RWPE1 (cell line): ENCODE measurements around the gene COL25A1.
A peak's percentile ranks its signal among the peaks of the same experiment; 100 is the strongest.
"Not testable (repeated sequence)": the region's sequence is repeated elsewhere in the genome, so short reads cannot be mapped to it uniquely, and the experiment has no call there.

Experiments used
- CTCF ChIA-PET: fragments of 350-600 bp; sonication (Branson Sonifier 250); formaldehyde crosslinking; extraction: SDS; loops from one replicate; lab custom pipeline; 2021; lab: Yijun Ruan, JAX
- POLR2A ChIA-PET: fragments of 400-600 bp; formaldehyde crosslinking; extraction: SDS; loops from one replicate; lab custom pipeline; 2020; ENCODE audit warnings: antibody characterized with exemption; ENCODE audit not compliant: low non-redundant PET; lab: Yijun Ruan, JAX
- DNase-seq: peaks from one replicate; pipeline ENCODE4 v3.0.0; 2012; ENCODE audit warnings: low spot score
- H3K27ac ChIP-seq: fragments of 450-650 bp; 2 replicates; pipeline ENCODE4 v1.5.1; 2017
- CTCF ChIP-seq: fragments of 450-650 bp; conservative IDR thresholded peaks from 2 replicates; pipeline ENCODE4 v1.5.1; 2017; ENCODE audit warnings: low read depth, mild to moderate bottlenecking

COL25A1 gene

GRCh38 chr4:108881190-108881589 lies 421.3 kb downstream of the COL25A1 start:
- DNase-seq = peak; percentile 6
- CTCF ChIA-PET = no interaction called here
- POLR2A ChIA-PET = no interaction called here
- TF ChIP-seq CTCF = no peak
- H3K27ac ChIP-seq = no peak overlapping the region

DNA sequence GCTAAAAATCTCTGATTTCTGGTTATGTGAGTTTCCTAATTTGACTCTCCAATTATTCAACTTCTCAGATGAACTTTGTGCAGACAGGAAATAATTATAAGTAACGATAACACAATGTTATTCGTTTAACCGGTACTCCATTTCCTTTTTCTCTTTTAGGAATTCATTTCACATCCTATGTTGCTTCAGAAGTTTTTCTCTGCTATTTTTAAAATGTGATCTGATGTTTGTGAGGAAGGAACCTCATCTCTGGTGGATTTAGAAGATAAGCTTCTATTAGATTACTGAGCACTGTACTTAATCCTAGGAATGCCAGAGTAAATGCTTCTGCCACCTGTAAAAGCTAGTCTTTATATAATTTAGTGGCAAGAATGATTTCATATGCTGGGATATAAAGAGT lies 423.7 kb downstream of the COL25A1 start:
- no peak overlapping the region for H3K27ac ChIP-seq
- ChIA-PET CTCF (no interaction called here), POLR2A (no interaction called here)
- no peak for TF ChIP-seq CTCF
- no peak for DNase-seq

GRCh38 chr4:108877821-108878220 lies 424.6 kb downstream of the COL25A1 start:
- DNase-seq = peak; percentile 3
- no peak overlapping the region for H3K27ac ChIP-seq
- no peak for TF ChIP-seq CTCF
- CTCF ChIA-PET = no interaction called here
- POLR2A ChIA-PET = no interaction called here

DNA sequence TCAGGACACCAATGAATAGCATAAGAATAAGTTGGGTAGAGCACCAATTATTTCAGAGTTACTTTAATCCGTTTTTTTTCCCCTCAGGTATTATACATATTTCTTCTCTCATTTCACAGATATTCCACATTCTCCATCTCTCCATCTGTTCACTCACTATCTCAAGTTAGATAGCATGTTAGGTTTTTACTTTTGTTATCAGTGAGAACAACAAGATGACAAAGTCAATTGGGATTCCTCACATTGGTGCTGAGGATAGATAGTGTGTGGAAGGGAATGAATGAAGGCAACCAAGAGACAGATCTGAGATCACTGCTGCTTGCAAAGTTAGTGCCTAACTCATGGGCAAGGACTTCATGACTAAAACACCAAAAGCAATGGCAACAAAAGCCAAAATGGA lies 427.7 kb downstream of the COL25A1 start:
- ChIA-PET CTCF (no interaction called here), POLR2A (no interaction called here)
- no peak overlapping the region for H3K27ac ChIP-seq
- no peak for TF ChIP-seq CTCF
- DNase-seq = no peak

GRCh38 chr4:108869970-108870369 lies 432.5 kb downstream of the COL25A1 start:
- DNase-seq, CTCF ChIA-PET, H3K27ac ChIP-seq, POLR2A ChIA-PET: not testable (repeated sequence)

DNA sequence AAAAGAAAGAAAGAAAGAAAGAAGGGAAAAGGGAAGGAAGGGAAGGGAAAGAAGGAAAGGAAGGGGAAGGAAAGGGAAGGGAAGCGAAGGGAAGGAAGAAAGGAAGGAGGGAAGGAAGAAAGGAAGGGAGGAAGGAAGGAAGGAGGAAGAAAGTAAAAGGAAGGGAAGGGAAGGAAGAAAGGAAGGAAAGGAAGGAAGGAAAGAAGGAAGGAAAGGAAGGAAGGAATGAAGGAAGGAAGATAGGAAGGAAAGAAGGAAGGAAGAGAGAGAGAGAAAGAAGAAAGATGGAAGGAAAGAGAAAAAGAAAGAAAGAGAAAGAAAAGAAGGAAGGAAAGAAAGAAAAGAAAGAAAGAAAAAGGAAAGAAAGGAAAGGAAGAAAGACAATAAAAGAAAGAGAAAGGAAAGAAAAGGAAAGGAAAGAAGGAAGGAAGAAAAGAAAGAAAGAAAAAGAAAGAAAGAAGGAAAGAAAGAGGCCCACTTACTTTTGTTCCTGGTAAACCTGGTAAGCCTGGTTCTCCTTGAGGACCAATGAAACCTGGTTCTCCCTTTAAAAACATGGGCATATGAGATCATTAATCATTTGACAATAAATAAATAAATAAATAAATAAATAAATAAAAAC lies 433.7 kb downstream of the COL25A1 start:
- H3K27ac ChIP-seq = no peak overlapping the region
- CTCF ChIA-PET = no interaction called here
- POLR2A ChIA-PET = no interaction called here
- TF ChIP-seq CTCF = no peak
- no peak for DNase-seq

DNA sequence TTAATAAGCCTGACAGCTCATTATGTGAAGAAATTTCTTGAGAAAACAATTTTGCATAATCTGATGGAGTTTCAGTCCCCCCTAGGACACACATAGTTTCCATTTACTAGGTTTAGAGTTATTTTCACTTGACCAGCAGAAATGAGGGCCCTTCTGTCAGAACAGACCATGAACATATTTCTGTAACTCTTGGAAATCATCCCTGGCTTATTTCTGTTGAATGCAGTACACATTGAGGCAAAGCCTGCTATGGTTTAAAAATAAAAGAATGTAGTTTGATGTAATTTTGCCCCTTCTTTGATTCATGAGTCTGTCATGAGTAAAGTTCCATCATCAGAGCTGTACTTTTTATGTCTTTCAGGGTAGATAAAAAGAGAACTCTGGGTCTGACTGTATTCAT lies 435.0 kb downstream of the COL25A1 start:
- H3K27ac ChIP-seq = no peak overlapping the region
- TF ChIP-seq CTCF = no peak
- ChIA-PET POLR2A (no interaction called here), CTCF (no interaction called here)
- DNase-seq = no peak
